ENCODE measurements around the gene DOCK1. TPM values are rescaled to one million over a fixed set of nuclear protein-coding genes. Genes with fewer than 3 reads are reported as not detected.

The DOCK1 gene
- polyA plus RNA-seq, 1 donor from 2014 or later = 2.7 TPM

GRCh38 chr10:127200646-127201045 lies 295.4 kb downstream of the DOCK1 start:
- Histone ChIP-seq H3K9me2 (ENCODE audit: insufficient read depth, low read length) (no peaks in the 10 kb centered on the region), H3K4me2 (ENCODE audit: low read length) (no peak overlapping the region), H2AFZ (ENCODE audit: low read depth, low read length) (no peak overlapping the region), H3F3A (ENCODE audit: insufficient read depth, low read length, poor library complexity, severe bottlenecking) (no peaks in the 10 kb centered on the region), H3K9me3 (ENCODE audit: low read length) (no peaks in the 10 kb centered on the region), H3K27me3 (ENCODE audit: insufficient read depth, low read depth, low read length) (peaks cover 16% of the 10 kb centered on the region), H3K9ac (ENCODE audit: low read length) (no peak overlapping the region), H3K4me3 (ENCODE audit: low read length) (no peak overlapping the region), H4K20me1 (ENCODE audit: insufficient read depth) (no peaks in the 10 kb centered on the region), H3K79me2 (replicated peaks; ENCODE audit: insufficient read depth, low read length) (no peaks in the 10 kb centered on the region), H3K27ac (ENCODE audit: low read length) (no peak overlapping the region), H3K36me3 (ENCODE audit: insufficient read depth, low read length) (no peaks in the 10 kb centered on the region)
- no peak for TF ChIP-seq REST (IDR thresholded peaks at IDR 0.05; ENCODE audit: borderline replicate concordance)
- TF ChIP-seq EZH2 (IDR thresholded peaks at IDR 0.05; ENCODE audit: borderline replicate concordance, insufficient read depth, low read length, poor library complexity, severe bottlenecking) = no peak
- TF ChIP-seq TAF1 (IDR thresholded peaks at IDR 0.05; ENCODE audit: low read depth) = no peak

- no peak overlapping the region for H2AFZ ChIP-seq (ENCODE audit: low read depth, low read length)
- H3K4me3 ChIP-seq (ENCODE audit: low read length) = no peak overlapping the region
- no peaks in the 10 kb centered on the region for H3K36me3 ChIP-seq (ENCODE audit: insufficient read depth, low read length)
- H3K27ac ChIP-seq (ENCODE audit: low read length) = no peak overlapping the region
- no peak overlapping the region for H3K9ac ChIP-seq (ENCODE audit: low read length)
- TF ChIP-seq REST (IDR thresholded peaks at IDR 0.05; ENCODE audit: borderline replicate concordance) (no peak), POLR2AphosphoS5 (IDR thresholded peaks at IDR 0.05) (no peak), EP300 (conservative IDR thresholded peaks at IDR 0.05; ENCODE audit: poor library complexity, severe bottlenecking) (no peak), TAF1 (IDR thresholded peaks at IDR 0.05; ENCODE audit: low read depth) (no peak), CTCF (IDR thresholded peaks at IDR 0.05; ENCODE audit: poor library complexity, severe bottlenecking) (no peak), RAD21 (conservative IDR thresholded peaks at IDR 0.05) (no peak), MXI1 (conservative IDR thresholded peaks at IDR 0.05; ENCODE audit: poor library complexity, severe bottlenecking) (no peak), SMC3 (conservative IDR thresholded peaks at IDR 0.05; ENCODE audit: poor library complexity) (no peak), EZH2 (IDR thresholded peaks at IDR 0.05; ENCODE audit: borderline replicate concordance, insufficient read depth, low read length, poor library complexity, severe bottlenecking) (no peak)
- H3K4me2 ChIP-seq (ENCODE audit: low read length) = no peak overlapping the region
- H3K9me3 ChIP-seq (ENCODE audit: low read length) = no peaks in the 10 kb centered on the region
- no peaks in the 10 kb centered on the region for H3K9me2 ChIP-seq (ENCODE audit: insufficient read depth, low read length)
- no peaks in the 10 kb centered on the region for H3F3A ChIP-seq (ENCODE audit: insufficient read depth, low read length, poor library complexity, severe bottlenecking)
- peaks cover 6% of the 10 kb centered on the region for H3K27me3 ChIP-seq (ENCODE audit: insufficient read depth, low read depth, low read length)
- H3K79me2 ChIP-seq (replicated peaks; ENCODE audit: insufficient read depth, low read length) = no peaks in the 10 kb centered on the region
- H4K20me1 ChIP-seq (ENCODE audit: insufficient read depth) = no peaks in the 10 kb centered on the region
These were observed 297.8 kb downstream of the DOCK1 start for GRCh38 chr10:127203067-127203466.

Data from neural cell (in vitro differentiated cells).